Measurements from ENCODE around the gene OR52K2. TPM values are rescaled to one million over a fixed set of nuclear protein-coding genes. Genes with fewer than 3 reads are reported as not detected.

OR52K2 gene
- total RNA-seq, 1 donor, result not detected

DNA sequence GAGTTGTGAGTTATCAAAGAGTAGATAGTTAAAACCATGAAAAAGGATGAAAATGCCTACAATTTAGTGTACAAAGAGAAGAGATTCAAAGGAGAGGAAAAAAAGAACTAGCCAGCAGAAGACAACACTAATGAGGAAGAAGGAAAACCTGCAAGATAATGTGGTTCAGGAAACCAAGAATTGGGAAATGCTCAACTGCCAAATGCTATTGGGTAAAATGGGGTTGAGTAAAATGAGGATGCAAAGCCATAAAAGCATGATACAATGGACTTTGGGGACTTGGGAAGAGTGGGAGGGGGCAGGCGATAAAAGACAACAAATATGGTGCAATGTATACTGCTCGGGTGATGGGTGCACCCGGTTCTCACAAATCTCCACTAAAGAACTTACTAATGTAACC lies 7.6 kb upstream of the OR52K2 start:
- TF ChIP-seq, protein P1, sequence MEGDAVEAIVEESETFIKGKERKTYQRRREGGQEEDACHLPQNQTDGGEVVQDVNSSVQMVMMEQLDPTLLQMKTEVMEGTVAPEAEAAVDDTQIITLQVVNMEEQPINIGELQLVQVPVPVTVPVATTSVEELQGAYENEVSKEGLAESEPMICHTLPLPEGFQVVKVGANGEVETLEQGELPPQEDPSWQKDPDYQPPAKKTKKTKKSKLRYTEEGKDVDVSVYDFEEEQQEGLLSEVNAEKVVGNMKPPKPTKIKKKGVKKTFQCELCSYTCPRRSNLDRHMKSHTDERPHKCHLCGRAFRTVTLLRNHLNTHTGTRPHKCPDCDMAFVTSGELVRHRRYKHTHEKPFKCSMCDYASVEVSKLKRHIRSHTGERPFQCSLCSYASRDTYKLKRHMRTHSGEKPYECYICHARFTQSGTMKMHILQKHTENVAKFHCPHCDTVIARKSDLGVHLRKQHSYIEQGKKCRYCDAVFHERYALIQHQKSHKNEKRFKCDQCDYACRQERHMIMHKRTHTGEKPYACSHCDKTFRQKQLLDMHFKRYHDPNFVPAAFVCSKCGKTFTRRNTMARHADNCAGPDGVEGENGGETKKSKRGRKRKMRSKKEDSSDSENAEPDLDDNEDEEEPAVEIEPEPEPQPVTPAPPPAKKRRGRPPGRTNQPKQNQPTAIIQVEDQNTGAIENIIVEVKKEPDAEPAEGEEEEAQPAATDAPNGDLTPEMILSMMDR (IDR thresholded peaks at IDR 0.05; ENCODE audit: extremely low read depth, low read depth, low read length), result no peak
- Histone ChIP-seq H3K4me1 (ENCODE audit: insufficient read depth, low read length) (no peaks in the 10 kb centered on the region), H4K20me1 (ENCODE audit: insufficient read depth, low read length) (no peaks in the 10 kb centered on the region), H3K27ac (ENCODE audit: low read depth, low read length) (no peak overlapping the region), H3K9me3 (ENCODE audit: low read depth, low read length) (no peaks in the 10 kb centered on the region), H3K4me3 (ENCODE audit: insufficient read depth, low read length) (no peak overlapping the region), H3K27me3 (ENCODE audit: insufficient read depth, low read length) (no peaks in the 10 kb centered on the region), H2AFZ (ENCODE audit: low read length) (no peak overlapping the region), H3K79me2 (ENCODE audit: insufficient read depth, low read length) (no peaks in the 10 kb centered on the region), H3K36me3 (ENCODE audit: insufficient read depth, low read length) (no peaks in the 10 kb centered on the region), H3K4me2 (ENCODE audit: insufficient read depth, low read length) (no peak overlapping the region)
- no peak for DNase-seq (ENCODE audit: insufficient read length, low spot score, missing footprints)

DNA sequence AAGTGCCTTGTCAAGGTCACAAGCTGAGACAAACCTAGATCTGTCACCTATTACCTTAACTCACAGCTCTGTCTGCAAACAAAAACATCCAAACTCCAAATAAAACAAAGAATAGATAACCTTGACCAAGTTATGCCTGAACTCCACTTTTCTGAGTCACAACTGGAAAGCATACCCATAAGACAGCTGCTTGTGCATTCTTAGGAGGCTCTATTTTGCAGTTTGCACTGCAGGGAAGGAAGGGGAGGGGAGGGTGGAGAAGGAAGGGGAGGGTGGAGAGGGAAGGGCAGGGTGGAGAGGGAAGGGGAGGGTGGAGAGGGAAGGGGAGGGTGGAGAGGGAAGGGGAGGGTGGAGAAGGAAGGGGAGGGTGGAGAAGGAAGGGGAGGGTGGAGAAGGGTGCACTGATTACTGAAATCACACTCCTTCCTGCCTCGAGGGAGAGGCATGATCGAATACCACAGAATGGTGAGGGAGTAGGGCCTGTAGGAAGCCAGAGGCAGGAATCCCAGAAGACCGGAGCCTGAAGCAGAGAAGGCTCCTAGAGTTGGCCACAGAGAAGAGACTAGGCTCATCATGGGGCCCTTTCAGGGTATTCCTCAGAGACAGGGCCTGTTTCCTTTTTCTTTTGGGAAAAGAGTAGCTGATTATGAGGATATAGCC lies 5.7 kb upstream of the OR52K2 start:
- Histone ChIP-seq H3K9me3 (ENCODE audit: low read depth, low read length) (no peaks in the 10 kb centered on the region), H3K79me2 (ENCODE audit: insufficient read depth, low read length) (no peaks in the 10 kb centered on the region), H3K27me3 (ENCODE audit: insufficient read depth, low read length) (no peaks in the 10 kb centered on the region), H4K20me1 (ENCODE audit: insufficient read depth, low read length) (no peaks in the 10 kb centered on the region), H3K4me2 (ENCODE audit: insufficient read depth, low read length) (no peak overlapping the region), H3K4me1 (ENCODE audit: insufficient read depth, low read length) (no peaks in the 10 kb centered on the region), H3K4me3 (ENCODE audit: insufficient read depth, low read length) (no peak overlapping the region), H3K36me3 (ENCODE audit: insufficient read depth, low read length) (no peaks in the 10 kb centered on the region), H2AFZ (ENCODE audit: low read length) (no peak overlapping the region), H3K27ac (ENCODE audit: low read depth, low read length) (no peak overlapping the region)
- DNase-seq (ENCODE audit: insufficient read length, low spot score, missing footprints), result no peak
- TF ChIP-seq, protein P1 (IDR thresholded peaks at IDR 0.05; ENCODE audit: extremely low read depth, low read depth, low read length), result no peak

DNA sequence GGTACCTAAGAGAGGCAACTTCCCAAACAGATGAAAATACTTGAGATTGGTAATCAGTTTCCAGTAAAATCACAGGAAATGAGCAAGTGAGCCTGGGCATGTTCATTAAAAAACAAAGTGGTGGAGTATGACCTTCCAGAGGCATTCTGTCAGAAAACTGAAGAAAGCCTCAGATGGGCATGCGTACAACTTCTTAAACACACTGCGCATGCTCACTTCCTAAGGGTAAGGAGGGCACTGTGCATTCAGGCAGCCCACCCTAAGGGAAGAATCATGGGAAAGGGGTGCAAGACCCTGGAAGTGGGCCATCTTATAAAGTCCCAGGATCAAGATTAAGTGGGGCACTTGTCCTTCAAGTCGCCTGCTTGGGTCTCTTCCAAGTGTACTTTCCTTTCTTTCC lies 4.0 kb downstream of the OR52K2 start:
- no peaks in the 10 kb centered on the region for H3K27me3 ChIP-seq (ENCODE audit: insufficient read depth, low read length)
- H4K20me1 ChIP-seq (ENCODE audit: insufficient read depth, low read length), result no peaks in the 10 kb centered on the region
- no peaks in the 10 kb centered on the region for H3K9me3 ChIP-seq (ENCODE audit: low read depth, low read length)
- no peak overlapping the region for H2AFZ ChIP-seq (ENCODE audit: low read length)
- no peaks in the 10 kb centered on the region for H3K36me3 ChIP-seq (ENCODE audit: insufficient read depth, low read length)
- H3K4me1 ChIP-seq (ENCODE audit: insufficient read depth, low read length), result no peaks in the 10 kb centered on the region
- H3K4me3 ChIP-seq (ENCODE audit: insufficient read depth, low read length), result no peak overlapping the region
- no peak overlapping the region for H3K27ac ChIP-seq (ENCODE audit: low read depth, low read length)
- no peaks in the 10 kb centered on the region for H3K79me2 ChIP-seq (ENCODE audit: insufficient read depth, low read length)
- DNase-seq (ENCODE audit: insufficient read length, low spot score, missing footprints), result no peak
- TF ChIP-seq, protein P1 (IDR thresholded peaks at IDR 0.05; ENCODE audit: extremely low read depth, low read depth, low read length), result no peak
- H3K4me2 ChIP-seq (ENCODE audit: insufficient read depth, low read length), result no peak overlapping the region

DNA sequence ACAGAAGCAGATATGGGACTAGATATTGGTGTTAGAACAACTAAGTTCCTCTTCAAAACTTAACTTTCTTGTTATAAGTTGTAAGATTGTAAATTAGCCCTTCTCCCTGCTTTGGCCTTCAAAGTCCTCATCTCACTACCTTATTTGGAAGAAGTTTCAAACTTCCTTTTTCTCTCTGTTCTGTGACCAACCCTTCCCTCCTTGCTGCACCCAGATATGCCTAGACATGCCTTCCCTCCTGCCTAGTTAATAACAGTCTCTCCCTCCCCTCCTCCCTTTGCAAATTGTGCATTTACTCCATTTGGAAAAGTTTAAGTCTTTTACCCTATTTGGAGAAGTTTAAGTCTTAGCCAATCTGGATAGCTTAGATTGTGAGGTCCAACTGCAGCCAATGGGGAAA lies 4.9 kb downstream of the OR52K2 start:
- no peak overlapping the region for H3K4me2 ChIP-seq (ENCODE audit: insufficient read depth, low read length)
- no peak for DNase-seq (ENCODE audit: insufficient read length, low spot score, missing footprints)
- H4K20me1 ChIP-seq (ENCODE audit: insufficient read depth, low read length), result no peaks in the 10 kb centered on the region
- TF ChIP-seq, protein P1 (IDR thresholded peaks at IDR 0.05; ENCODE audit: extremely low read depth, low read depth, low read length), result no peak
- H3K9me3 ChIP-seq (ENCODE audit: low read depth, low read length), result no peaks in the 10 kb centered on the region
- no peaks in the 10 kb centered on the region for H3K4me1 ChIP-seq (ENCODE audit: insufficient read depth, low read length)
- H3K27ac ChIP-seq (ENCODE audit: low read depth, low read length), result no peak overlapping the region
- no peaks in the 10 kb centered on the region for H3K79me2 ChIP-seq (ENCODE audit: insufficient read depth, low read length)
- no peaks in the 10 kb centered on the region for H3K36me3 ChIP-seq (ENCODE audit: insufficient read depth, low read length)
- no peak overlapping the region for H3K4me3 ChIP-seq (ENCODE audit: insufficient read depth, low read length)
- no peaks in the 10 kb centered on the region for H3K27me3 ChIP-seq (ENCODE audit: insufficient read depth, low read length)
- no peak overlapping the region for H2AFZ ChIP-seq (ENCODE audit: low read length)

Data from osteoblast (primary cell).